ENCODE results near the gene CAMK2D. TPM values are rescaled to one million over a fixed set of nuclear protein-coding genes. Genes with fewer than 3 reads are reported as not detected.

The CAMK2D gene
- total RNA-seq, 1 donor from 2014 or later: 147 TPM

GRCh38 chr4:113783701-113784100 is 22.2 kb upstream of the CAMK2D start:
- no peak overlapping the region for H3K4me3 ChIP-seq (ENCODE audit: low read length in 3 of 3)
- no peaks in the 10 kb centered on the region for H3K9me3 ChIP-seq (ENCODE audit: control insufficient read depth in 3 of 3, low read length in 3 of 3)
- no peak overlapping the region for H3K27ac ChIP-seq (ENCODE audit: low read depth, low read length)
- H3K36me3 ChIP-seq (ENCODE audit: control insufficient read depth in 3 of 3, insufficient read depth in 3 of 3, low read length in 3 of 3): no peaks in the 10 kb centered on the region
- no peaks in the 10 kb centered on the region for H3K27me3 ChIP-seq (ENCODE audit: control insufficient read depth in 3 of 3, insufficient read depth in 3 of 3, low read length in 3 of 3)
- H3K4me1 ChIP-seq (ENCODE audit: control insufficient read depth in 3 of 3, insufficient read depth in 3 of 3, low read length in 3 of 3): peaks cover 0 to 3% (median 0%) of the 10 kb centered on the region in 3 donors
- H3K9ac ChIP-seq (ENCODE audit: low read depth in 1 of 3, low read length in 3 of 3): no peak overlapping the region

GRCh38 chr4:113783289-113783688 is 21.8 kb upstream of the CAMK2D start:
- no peaks in the 10 kb centered on the region for H3K9me3 ChIP-seq (ENCODE audit: control insufficient read depth in 3 of 3, low read length in 3 of 3)
- H3K27ac ChIP-seq (ENCODE audit: low read depth, low read length): no peak overlapping the region
- H3K36me3 ChIP-seq (ENCODE audit: control insufficient read depth in 3 of 3, insufficient read depth in 3 of 3, low read length in 3 of 3): no peaks in the 10 kb centered on the region
- H3K27me3 ChIP-seq (ENCODE audit: control insufficient read depth in 3 of 3, insufficient read depth in 3 of 3, low read length in 3 of 3): no peaks in the 10 kb centered on the region
- H3K9ac ChIP-seq (ENCODE audit: low read depth in 1 of 3, low read length in 3 of 3): no peak overlapping the region
- no peak overlapping the region for H3K4me3 ChIP-seq (ENCODE audit: low read length in 3 of 3)
- peaks cover 0 to 3% (median 0%) of the 10 kb centered on the region in 3 donors for H3K4me1 ChIP-seq (ENCODE audit: control insufficient read depth in 3 of 3, insufficient read depth in 3 of 3, low read length in 3 of 3)

- no peak overlapping the region for H3K4me3 ChIP-seq (ENCODE audit: low read length in 3 of 3)
- H3K9me3 ChIP-seq (ENCODE audit: control insufficient read depth in 3 of 3, low read length in 3 of 3): no peaks in the 10 kb centered on the region
- H3K27me3 ChIP-seq (ENCODE audit: control insufficient read depth in 3 of 3, insufficient read depth in 3 of 3, low read length in 3 of 3): no peaks in the 10 kb centered on the region
- no peak overlapping the region for H3K27ac ChIP-seq (ENCODE audit: low read depth, low read length)
- no peaks in the 10 kb centered on the region for H3K36me3 ChIP-seq (ENCODE audit: control insufficient read depth in 3 of 3, insufficient read depth in 3 of 3, low read length in 3 of 3)
- H3K9ac ChIP-seq (ENCODE audit: low read depth in 1 of 3, low read length in 3 of 3): no peak overlapping the region
- H3K4me1 ChIP-seq (ENCODE audit: control insufficient read depth in 3 of 3, insufficient read depth in 3 of 3, low read length in 3 of 3): peaks cover 0 to 3% (median 0%) of the 10 kb centered on the region in 3 donors
These were observed 20.0 kb upstream of the CAMK2D start for GRCh38 chr4:113781439-113782040.

- no peak overlapping the region for H3K27ac ChIP-seq (ENCODE audit: low read depth, low read length)
- no peak overlapping the region for H3K4me3 ChIP-seq (ENCODE audit: low read length in 3 of 3)
- no peaks in the 10 kb centered on the region for H3K36me3 ChIP-seq (ENCODE audit: control insufficient read depth in 3 of 3, insufficient read depth in 3 of 3, low read length in 3 of 3)
- no peaks in the 10 kb centered on the region for H3K4me1 ChIP-seq (ENCODE audit: control insufficient read depth in 3 of 3, insufficient read depth in 3 of 3, low read length in 3 of 3)
- no peak overlapping the region for H3K9ac ChIP-seq (ENCODE audit: low read depth in 1 of 3, low read length in 3 of 3)
- H3K9me3 ChIP-seq (ENCODE audit: control insufficient read depth in 3 of 3, low read length in 3 of 3): no peaks in the 10 kb centered on the region
- H3K27me3 ChIP-seq (ENCODE audit: control insufficient read depth in 3 of 3, insufficient read depth in 3 of 3, low read length in 3 of 3): no peaks in the 10 kb centered on the region
These were observed 15.1 kb upstream of the CAMK2D start for GRCh38 chr4:113776679-113777078.

- Histone ChIP-seq H3K9me3 (ENCODE audit: control insufficient read depth in 3 of 3, low read length in 3 of 3) (no peaks in the 10 kb centered on the region), H3K36me3 (ENCODE audit: control insufficient read depth in 3 of 3, insufficient read depth in 3 of 3, low read length in 3 of 3) (no peaks in the 10 kb centered on the region), H3K9ac (ENCODE audit: low read depth in 1 of 3, low read length in 3 of 3) (no peak overlapping the region), H3K4me3 (ENCODE audit: low read length in 3 of 3) (no peak overlapping the region), H3K4me1 (ENCODE audit: control insufficient read depth in 3 of 3, insufficient read depth in 3 of 3, low read length in 3 of 3) (no peaks in the 10 kb centered on the region), H3K27me3 (ENCODE audit: control insufficient read depth in 3 of 3, insufficient read depth in 3 of 3, low read length in 3 of 3) (no peaks in the 10 kb centered on the region), H3K27ac (ENCODE audit: low read depth, low read length) (no peak overlapping the region)
These were observed 14.5 kb upstream of the CAMK2D start for GRCh38 chr4:113776016-113776415.

GRCh38 chr4:113773756-113774155 is 12.2 kb upstream of the CAMK2D start:
- Histone ChIP-seq H3K27me3 (ENCODE audit: control insufficient read depth in 3 of 3, insufficient read depth in 3 of 3, low read length in 3 of 3) (no peaks in the 10 kb centered on the region), H3K36me3 (ENCODE audit: control insufficient read depth in 3 of 3, insufficient read depth in 3 of 3, low read length in 3 of 3) (no peaks in the 10 kb centered on the region), H3K4me3 (ENCODE audit: low read length in 3 of 3) (no peak overlapping the region), H3K27ac (ENCODE audit: low read depth, low read length) (no peak overlapping the region), H3K9me3 (ENCODE audit: control insufficient read depth in 3 of 3, low read length in 3 of 3) (no peaks in the 10 kb centered on the region), H3K4me1 (ENCODE audit: control insufficient read depth in 3 of 3, insufficient read depth in 3 of 3, low read length in 3 of 3) (no peaks in the 10 kb centered on the region), H3K9ac (ENCODE audit: low read depth in 1 of 3, low read length in 3 of 3) (no peak overlapping the region)

- H3K36me3 ChIP-seq (ENCODE audit: control insufficient read depth in 3 of 3, insufficient read depth in 3 of 3, low read length in 3 of 3): no peaks in the 10 kb centered on the region
- H3K9me3 ChIP-seq (ENCODE audit: control insufficient read depth in 3 of 3, low read length in 3 of 3): no peaks in the 10 kb centered on the region
- H3K4me1 ChIP-seq (ENCODE audit: control insufficient read depth in 3 of 3, insufficient read depth in 3 of 3, low read length in 3 of 3): no peaks in the 10 kb centered on the region
- no peaks in the 10 kb centered on the region for H3K27me3 ChIP-seq (ENCODE audit: control insufficient read depth in 3 of 3, insufficient read depth in 3 of 3, low read length in 3 of 3)
- no peak overlapping the region for H3K4me3 ChIP-seq (ENCODE audit: low read length in 3 of 3)
- no peak overlapping the region for H3K9ac ChIP-seq (ENCODE audit: low read depth in 1 of 3, low read length in 3 of 3)
- H3K27ac ChIP-seq (ENCODE audit: low read depth, low read length): no peak overlapping the region
These were observed 11.5 kb upstream of the CAMK2D start for GRCh38 chr4:113773014-113773413.

GRCh38 chr4:113772319-113772718 is 10.8 kb upstream of the CAMK2D start:
- Histone ChIP-seq H3K27me3 (ENCODE audit: control insufficient read depth in 3 of 3, insufficient read depth in 3 of 3, low read length in 3 of 3) (no peaks in the 10 kb centered on the region), H3K36me3 (ENCODE audit: control insufficient read depth in 3 of 3, insufficient read depth in 3 of 3, low read length in 3 of 3) (no peaks in the 10 kb centered on the region), H3K4me3 (ENCODE audit: low read length in 3 of 3) (no peak overlapping the region), H3K4me1 (ENCODE audit: control insufficient read depth in 3 of 3, insufficient read depth in 3 of 3, low read length in 3 of 3) (no peaks in the 10 kb centered on the region), H3K27ac (ENCODE audit: low read depth, low read length) (no peak overlapping the region), H3K9me3 (ENCODE audit: control insufficient read depth in 3 of 3, low read length in 3 of 3) (no peaks in the 10 kb centered on the region), H3K9ac (ENCODE audit: low read depth in 1 of 3, low read length in 3 of 3) (no peak overlapping the region)

- Histone ChIP-seq H3K4me3 (ENCODE audit: low read length in 3 of 3) (no peak overlapping the region), H3K4me1 (ENCODE audit: control insufficient read depth in 3 of 3, insufficient read depth in 3 of 3, low read length in 3 of 3) (no peaks in the 10 kb centered on the region), H3K27me3 (ENCODE audit: control insufficient read depth in 3 of 3, insufficient read depth in 3 of 3, low read length in 3 of 3) (no peaks in the 10 kb centered on the region), H3K9me3 (ENCODE audit: control insufficient read depth in 3 of 3, low read length in 3 of 3) (no peaks in the 10 kb centered on the region), H3K27ac (ENCODE audit: low read depth, low read length) (no peak overlapping the region), H3K9ac (ENCODE audit: low read depth in 1 of 3, low read length in 3 of 3) (no peak overlapping the region), H3K36me3 (ENCODE audit: control insufficient read depth in 3 of 3, insufficient read depth in 3 of 3, low read length in 3 of 3) (no peaks in the 10 kb centered on the region)
These were observed 8.2 kb upstream of the CAMK2D start for GRCh38 chr4:113769744-113770143.

- H3K9ac ChIP-seq (ENCODE audit: low read depth in 1 of 3, low read length in 3 of 3): no peak overlapping the region
These were observed 7.4 kb upstream of the CAMK2D start for GRCh38 chr4:113768952-113769351.

More at GRCh38 chr4:113768952-113769351, 7.4 kb upstream of the CAMK2D start:
- no peak overlapping the region for H3K27ac ChIP-seq (ENCODE audit: low read depth, low read length)
- H3K4me1 ChIP-seq (ENCODE audit: control insufficient read depth in 3 of 3, insufficient read depth in 3 of 3, low read length in 3 of 3): no peaks in the 10 kb centered on the region
- no peaks in the 10 kb centered on the region for H3K36me3 ChIP-seq (ENCODE audit: control insufficient read depth in 3 of 3, insufficient read depth in 3 of 3, low read length in 3 of 3)
- no peaks in the 10 kb centered on the region for H3K9me3 ChIP-seq (ENCODE audit: control insufficient read depth in 3 of 3, low read length in 3 of 3)
- H3K4me3 ChIP-seq (ENCODE audit: low read length in 3 of 3): no peak overlapping the region
- H3K27me3 ChIP-seq (ENCODE audit: control insufficient read depth in 3 of 3, insufficient read depth in 3 of 3, low read length in 3 of 3): no peaks in the 10 kb centered on the region
